Measurements from ENCODE around the gene B4GALT2. TPM values are rescaled to one million over a fixed set of nuclear protein-coding genes. Genes with fewer than 3 reads are reported as not detected.

B4GALT2 gene
- total RNA-seq, 4 donors from 2014 or later, result 22.3 to 30.3 (median 24.7) TPM

GRCh38 chr1:43938892-43939587 lies 40.0 kb upstream of the B4GALT2 start:
- Histone ChIP-seq H3K27ac (no peak overlapping the region), H3K4me1 (peaks cover 0 to 25% of the 10 kb centered on the region in 2 donors), H3K9me3 (no peaks in the 10 kb centered on the region), H3K27me3 (no peaks in the 10 kb centered on the region), H3K4me3 (replicated peaks in 1 of 3) (no peak overlapping the region), H3K36me3 (no peaks in the 10 kb centered on the region)
- no peak for TF ChIP-seq CTCF (IDR thresholded peaks at IDR 0.05)
- TF ChIP-seq POLR2A (IDR thresholded peaks at IDR 0.05), result no peak
- 67 to 68% methylated on average over 3 of the region's 3 CpGs for WGBS, 2 donors
- no peak for DNase-seq
- intact Hi-C loops (cut with DNase I), result no loop called here

- no peak overlapping the region for H3K4me3 ChIP-seq (replicated peaks in 1 of 3)
- intact Hi-C loops (cut with DNase I), result no loop called here
- H3K4me1 ChIP-seq, result peaks cover 9 to 14% of the 10 kb centered on the region in 2 donors
- WGBS, 2 donors, result 75 to 96% methylated on average over 3 of the region's 3 CpGs
- H3K9me3 ChIP-seq, result no peaks in the 10 kb centered on the region
- no peak overlapping the region for H3K27ac ChIP-seq
- no peaks in the 10 kb centered on the region for H3K36me3 ChIP-seq
- TF ChIP-seq CTCF (IDR thresholded peaks at IDR 0.05), result no peak
- TF ChIP-seq POLR2A (IDR thresholded peaks at IDR 0.05), result no peak
- no peak for DNase-seq
- H3K27me3 ChIP-seq, result no peaks in the 10 kb centered on the region
Observed at GRCh38 chr1:43942411-43942810, 36.6 kb upstream of the B4GALT2 start.

- no peaks in the 10 kb centered on the region for H3K9me3 ChIP-seq
- no peak overlapping the region for H3K4me3 ChIP-seq (replicated peaks in 1 of 3)
- intact Hi-C loops (cut with DNase I), result no loop called here
- no peak overlapping the region for H3K27ac ChIP-seq
- H3K4me1 ChIP-seq, result peaks cover 22 to 32% of the 10 kb centered on the region in 2 donors
- H3K27me3 ChIP-seq, result no peaks in the 10 kb centered on the region
- no peaks in the 10 kb centered on the region for H3K36me3 ChIP-seq
- WGBS, 2 donors, result 94 to 97% methylated on average over 1 of the region's 1 CpG
- TF ChIP-seq POLR2A (IDR thresholded peaks at IDR 0.05) (no peak), CTCF (IDR thresholded peaks at IDR 0.05) (no peak)
- DNase-seq, result no peak
Observed at GRCh38 chr1:43944860-43945259, 34.1 kb upstream of the B4GALT2 start.

- Histone ChIP-seq H3K4me1 (peaks cover 22 to 41% of the 10 kb centered on the region in 2 donors), H3K36me3 (no peaks in the 10 kb centered on the region), H3K27me3 (no peaks in the 10 kb centered on the region), H3K4me3 (replicated peaks in 1 of 3) (peak overlapping the region; percentile 46 to 83 (median 75)), H3K27ac (peak overlapping the region; percentile 27 to 96 (median 96)), H3K9me3 (no peaks in the 10 kb centered on the region)
- WGBS, 2 donors, result 10 to 14% methylated on average over 3 of the region's 3 CpGs
- DNase-seq, result no peak
- no peak for TF ChIP-seq CTCF (IDR thresholded peaks at IDR 0.05)
- TF ChIP-seq POLR2A (IDR thresholded peaks at IDR 0.05), result no peak
- intact Hi-C loops (cut with DNase I), result no loop called here
Observed at GRCh38 chr1:43945674-43946235, 33.3 kb upstream of the B4GALT2 start.
